Lower leg skin (tissue), 3 donors: ENCODE results near the gene PIM3.

ENCODE experiments used
- POLR2A ChIP-seq, 2 donors: fragments of 450-650 bp; IDR thresholded peaks; one replicate each; pipeline ENCODE4 v1.6.1; 2016 to 2017; ENCODE audit warnings: antibody characterized with exemption in 2 of 2, mild to moderate bottlenecking in 1 of 2, moderate library complexity in 1 of 2
- TF ChIP-seq, protein P1 (sequence below), 3 donors: fragments of 450-650 bp; IDR thresholded peaks; one replicate each; pipeline ENCODE4 v1.5.1; 2016; ENCODE audit warnings: antibody characterized with exemption in 3 of 3, mild to moderate bottlenecking in 3 of 3, moderate library complexity in 2 of 3

DNA sequence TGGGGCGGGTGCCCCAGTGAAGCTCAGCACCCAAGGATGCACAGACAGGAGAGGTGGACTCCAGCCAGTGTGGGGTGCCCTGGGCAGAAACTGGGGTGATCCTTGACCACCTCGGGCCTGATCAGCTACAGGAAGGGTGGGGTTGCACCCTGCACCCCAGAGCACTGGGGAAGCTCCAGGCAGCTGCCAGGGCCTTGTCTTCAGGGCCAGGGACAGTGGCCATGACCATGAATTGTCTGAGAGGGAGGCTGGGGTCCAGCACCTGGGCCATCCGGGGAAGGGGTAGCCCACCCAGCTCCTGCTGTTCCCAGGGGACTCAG lies 34.4 kb downstream of the PIM3 start:
- no peak for TF ChIP-seq POLR2A (IDR thresholded peaks at IDR 0.05)
- TF ChIP-seq, protein P1, sequence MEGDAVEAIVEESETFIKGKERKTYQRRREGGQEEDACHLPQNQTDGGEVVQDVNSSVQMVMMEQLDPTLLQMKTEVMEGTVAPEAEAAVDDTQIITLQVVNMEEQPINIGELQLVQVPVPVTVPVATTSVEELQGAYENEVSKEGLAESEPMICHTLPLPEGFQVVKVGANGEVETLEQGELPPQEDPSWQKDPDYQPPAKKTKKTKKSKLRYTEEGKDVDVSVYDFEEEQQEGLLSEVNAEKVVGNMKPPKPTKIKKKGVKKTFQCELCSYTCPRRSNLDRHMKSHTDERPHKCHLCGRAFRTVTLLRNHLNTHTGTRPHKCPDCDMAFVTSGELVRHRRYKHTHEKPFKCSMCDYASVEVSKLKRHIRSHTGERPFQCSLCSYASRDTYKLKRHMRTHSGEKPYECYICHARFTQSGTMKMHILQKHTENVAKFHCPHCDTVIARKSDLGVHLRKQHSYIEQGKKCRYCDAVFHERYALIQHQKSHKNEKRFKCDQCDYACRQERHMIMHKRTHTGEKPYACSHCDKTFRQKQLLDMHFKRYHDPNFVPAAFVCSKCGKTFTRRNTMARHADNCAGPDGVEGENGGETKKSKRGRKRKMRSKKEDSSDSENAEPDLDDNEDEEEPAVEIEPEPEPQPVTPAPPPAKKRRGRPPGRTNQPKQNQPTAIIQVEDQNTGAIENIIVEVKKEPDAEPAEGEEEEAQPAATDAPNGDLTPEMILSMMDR (IDR thresholded peaks at IDR 0.05), result no peak
